Adrenal gland (tissue), 12 donors: Measurements from ENCODE around the gene WBP4. TPM values are rescaled to one million over a fixed set of nuclear protein-coding genes. Genes with fewer than 3 reads are reported as not detected.

ENCODE experiments used
- DNase-seq, 7 donors: peaks; one replicate each; pipeline ENCODE4 v3.0.0-alpha.2; 2019 to 2020
- H3K27ac ChIP-seq, 5 donors: fragments of 200-600 bp; sonication (generic) in 4 of 5; 1 replicate in 3 of 5; 2 replicates in 2 of 5; pipeline versions ENCODE4 v1.5.1 to v1.8.0; 2016 to 2020; ENCODE audit warnings: mild to moderate bottlenecking in 1 of 5
- H3K27me3 ChIP-seq: fragments of 200-600 bp; 2 replicates; pipeline ENCODE4 v1.8.0; 2021
- H3K36me3 ChIP-seq, 2 donors: fragments of 200-600 bp; replicated peaks in 1 of 2; 1 replicate in 1 of 2; 2 replicates in 1 of 2; pipeline versions ENCODE4 v1.5.1 to v1.8.0; 2018 to 2022
- H3K4me1 ChIP-seq, 2 donors: fragments of 200-600 bp; replicated peaks in 1 of 2; 1 replicate in 1 of 2; 2 replicates in 1 of 2; pipeline versions ENCODE4 v1.5.1 to v1.8.0; 2018 to 2021
- H3K4me3 ChIP-seq, 4 donors: fragments of 200-600 bp; sonication (generic) in 3 of 4; one replicate each; pipeline ENCODE4 v1.5.1; 2016 to 2018
- H3K9me3 ChIP-seq, 3 donors: fragments of 200-600 bp; sonication (generic) in 1 of 3; replicated peaks in 1 of 3; 1 replicate in 2 of 3; 2 replicates in 1 of 3; pipeline versions ENCODE4 v1.5.1 to v1.8.0; 2016 to 2021
- POLR2A ChIP-seq, 2 donors: fragments of 450-650 bp; IDR thresholded peaks; one replicate each; pipeline ENCODE4 v1.6.1; 2017; ENCODE audit warnings: antibody characterized with exemption in 2 of 2, mild to moderate bottlenecking in 2 of 2, moderate library complexity in 1 of 2
- WGBS, 4 donors: extraction: QIAGEN DNeasy Blood & Tissue Kit in 2 of 4; methylation state at CpG; one replicate each; pipeline versions ENCODE4 v1.1.5 to v1.1.7; 2013 to 2017; 5-methylcytosine and 5-hydroxymethylcytosine counted together
- intact Hi-C, 2 donors: fragments of 100-400 bp; cut with DNase I; formaldehyde crosslinking; loops; one replicate each; pipeline versions ENCODE4 v1.14.1 to v1.15.0; 2022 to 2023
- polyA plus RNA-seq, 3 donors: library from polyadenylated mRNA; stranded (reverse); fragments of 200-250 nt in 2 of 3; fragments of 350-450 nt in 1 of 3; fragmentation: Illumina TruSeq in 1 of 3; extraction: RNeasy Lipid Tissue Mini Kit (QIAGEN cat#74804) in 1 of 3; gene quantifications; one replicate each; pipeline ENCODE4 v1.2.3, GENCODE V29; 2013 to 2014
- total RNA-seq, 9 donors: library from RNA; depleted of rRNA in 4 of 9; stranded (reverse); fragments of >200 nt in 4 of 9; fragments of 120-200 nt in 1 of 9; fragmentation: NEBNext Ultra II Directional in 1 of 9; extraction: Animal tissue kit (Norgen Biotek cat#: 25700) in 1 of 9; gene quantifications; one replicate each; pipeline versions ENCODE4 v1.1.0 to v1.2.4, GENCODE V29; 2013 to 2023
- TF ChIP-seq, protein P1 (sequence below), 6 experiments: fragments of 450-650 bp in 4 of 6; fragments of 200-600 bp in 2 of 6; sonication (generic) in 1 of 6; IDR thresholded peaks; 1 replicate in 5 of 6; 2 replicates in 1 of 6; pipeline versions ENCODE4 v1.5.1 to v1.8.0; 2016 to 2021; ENCODE audit warnings: antibody characterized with exemption in 6 of 6, mild to moderate bottlenecking in 2 of 6, moderate library complexity in 1 of 6
- donor health status: healthy with polysubstance abuse.
- donor health status: Bipolar disorder and iron deficiency.
- donor health status: DM: yes; HTN: yes; CAD: no.
- donor health status: DM: no; HTN: no; CAD: no.
- donor health status: DM: no; HTN: no; CAD: no.
- donor health status: DM: yes; HTN: yes; CAD: no.

WBP4 gene
- total and polyA plus RNA-seq, 12 donors: 8.1 to 28.5 (median 13.4) TPM

- peaks cover 9 to 39% of the 10 kb centered on the region in 2 donors for H3K4me1 ChIP-seq
- no peak for DNase-seq
- no peaks in the 10 kb centered on the region for H3K36me3 ChIP-seq
- H3K27me3 ChIP-seq: no peaks in the 10 kb centered on the region
- TF ChIP-seq POLR2A (IDR thresholded peaks at IDR 0.05): no peak
- TF ChIP-seq, protein P1, sequence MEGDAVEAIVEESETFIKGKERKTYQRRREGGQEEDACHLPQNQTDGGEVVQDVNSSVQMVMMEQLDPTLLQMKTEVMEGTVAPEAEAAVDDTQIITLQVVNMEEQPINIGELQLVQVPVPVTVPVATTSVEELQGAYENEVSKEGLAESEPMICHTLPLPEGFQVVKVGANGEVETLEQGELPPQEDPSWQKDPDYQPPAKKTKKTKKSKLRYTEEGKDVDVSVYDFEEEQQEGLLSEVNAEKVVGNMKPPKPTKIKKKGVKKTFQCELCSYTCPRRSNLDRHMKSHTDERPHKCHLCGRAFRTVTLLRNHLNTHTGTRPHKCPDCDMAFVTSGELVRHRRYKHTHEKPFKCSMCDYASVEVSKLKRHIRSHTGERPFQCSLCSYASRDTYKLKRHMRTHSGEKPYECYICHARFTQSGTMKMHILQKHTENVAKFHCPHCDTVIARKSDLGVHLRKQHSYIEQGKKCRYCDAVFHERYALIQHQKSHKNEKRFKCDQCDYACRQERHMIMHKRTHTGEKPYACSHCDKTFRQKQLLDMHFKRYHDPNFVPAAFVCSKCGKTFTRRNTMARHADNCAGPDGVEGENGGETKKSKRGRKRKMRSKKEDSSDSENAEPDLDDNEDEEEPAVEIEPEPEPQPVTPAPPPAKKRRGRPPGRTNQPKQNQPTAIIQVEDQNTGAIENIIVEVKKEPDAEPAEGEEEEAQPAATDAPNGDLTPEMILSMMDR (IDR thresholded peaks at IDR 0.05): no peak
- no peak overlapping the region for H3K27ac ChIP-seq
- no peaks in the 10 kb centered on the region for H3K9me3 ChIP-seq
- intact Hi-C loops: loop anchor here in 1 of 2 donors (5.0 kb wide), 1 partner anchor 36 kb away; no protein-coding TSS in a partner anchor
- no peak overlapping the region for H3K4me3 ChIP-seq
- WGBS, 4 donors: 81 to 85% (median 81%) methylated on average over 6 of the region's 6 CpGs
These were observed 45.4 kb upstream of the WBP4 start for GRCh38 chr13:41015920-41016319.

DNA sequence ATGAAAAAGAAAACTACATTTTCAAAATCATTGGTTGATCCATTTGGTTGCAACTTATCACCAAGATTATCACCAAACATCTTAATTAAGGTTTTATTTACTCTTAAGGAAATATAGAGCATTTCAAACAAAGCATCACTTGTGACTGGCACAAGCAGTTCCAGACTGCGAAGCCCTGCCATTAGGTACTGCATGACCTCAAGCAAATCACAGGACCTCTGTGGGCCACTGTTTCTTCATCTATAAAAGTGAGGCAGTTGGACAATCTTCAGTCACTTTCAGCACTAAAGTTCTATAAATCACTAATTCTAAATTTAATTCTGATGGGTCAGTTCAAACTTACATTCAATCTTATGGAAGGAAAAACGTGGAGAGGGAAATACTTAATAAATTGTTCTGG lies 44.1 kb upstream of the WBP4 start:
- peaks cover 9 to 37% of the 10 kb centered on the region in 2 donors for H3K4me1 ChIP-seq
- H3K9me3 ChIP-seq: no peaks in the 10 kb centered on the region
- peak in 2 of 7 donors; percentile 18 to 32 for DNase-seq
- peak overlapping the region in 2 of 5 donors; percentile 21 to 73 for H3K27ac ChIP-seq
- H3K4me3 ChIP-seq: peak overlapping the region in 1 of 4 donors; percentile 20
- intact Hi-C loops: loop anchor here in 1 of 2 donors (5.0 kb wide), 1 partner anchor 35 kb away; no protein-coding TSS in a partner anchor
- no peak for TF ChIP-seq POLR2A (IDR thresholded peaks at IDR 0.05)
- TF ChIP-seq, protein P1 (IDR thresholded peaks at IDR 0.05): no peak
- H3K27me3 ChIP-seq: no peaks in the 10 kb centered on the region
- 71 to 80% (median 74%) methylated on average over 2 of the region's 2 CpGs for WGBS, 4 donors
- no peaks in the 10 kb centered on the region for H3K36me3 ChIP-seq

DNA sequence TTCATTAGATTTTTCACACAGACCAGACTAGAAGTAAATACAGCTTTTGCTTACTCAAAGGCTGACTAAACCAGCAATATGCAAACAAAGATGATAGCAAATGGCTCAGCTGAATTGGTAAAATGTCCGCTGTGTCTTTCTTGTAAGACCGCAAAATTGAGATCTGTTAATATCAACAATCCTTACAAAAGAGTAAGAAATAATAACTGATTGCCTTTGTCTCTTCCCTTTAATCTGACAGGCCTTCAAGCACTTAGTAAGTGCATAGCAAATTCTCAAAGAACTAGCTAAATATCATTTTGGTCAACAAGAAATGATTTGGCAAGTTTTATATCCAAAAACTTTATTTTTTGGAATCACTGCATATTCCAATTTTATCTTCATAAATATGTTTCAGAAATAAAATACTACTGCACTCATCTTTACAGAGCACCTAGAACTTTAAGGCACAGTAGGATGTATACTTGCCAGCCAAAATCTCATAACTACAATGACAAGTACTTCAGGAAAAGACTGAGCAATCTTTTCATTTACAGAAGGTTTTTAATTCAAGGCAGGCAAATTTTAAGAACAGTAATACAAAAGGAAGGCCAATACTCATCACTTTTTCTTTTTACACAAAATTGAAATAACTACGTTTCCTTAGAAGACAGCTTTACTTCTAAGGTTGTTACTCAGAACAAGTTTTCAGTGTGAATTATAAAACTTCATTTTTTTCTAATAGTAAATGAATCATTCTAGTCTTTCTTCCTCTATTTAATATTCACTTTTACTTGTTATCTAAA lies 43.3 kb upstream of the WBP4 start:
- Histone ChIP-seq H3K27ac (peak overlapping the region in 3 of 5 donors; percentile 32 to 73 (median 46)), H3K9me3 (no peaks in the 10 kb centered on the region), H3K36me3 (no peaks in the 10 kb centered on the region), H3K4me3 (peak overlapping the region in 1 of 4 donors; percentile 20), H3K27me3 (no peaks in the 10 kb centered on the region), H3K4me1 (peaks cover 9 to 37% of the 10 kb centered on the region in 2 donors)
- intact Hi-C loops: loop anchor here in 1 of 2 donors (5.0 kb wide), 1 partner anchor 34 kb away; no protein-coding TSS in a partner anchor
- 73 to 84% (median 81%) methylated on average over 3 of the region's 3 CpGs for WGBS, 4 donors
- DNase-seq: no peak
- TF ChIP-seq POLR2A (IDR thresholded peaks at IDR 0.05): no peak
- TF ChIP-seq, protein P1 (IDR thresholded peaks at IDR 0.05): no peak

GRCh38 chr13:41018602-41018948 lies 42.7 kb upstream of the WBP4 start:
- intact Hi-C loops: loop anchor here in 1 of 2 donors (5.0 kb wide), 1 partner anchor 34 kb away; no protein-coding TSS in a partner anchor
- WGBS, 4 donors: 75 to 80% (median 78%) methylated on average over 1 of the region's 1 CpG
- peak overlapping the region in 1 of 4 donors; percentile 20 for H3K4me3 ChIP-seq
- no peaks in the 10 kb centered on the region for H3K9me3 ChIP-seq
- peaks cover 9 to 37% of the 10 kb centered on the region in 2 donors for H3K4me1 ChIP-seq
- no peaks in the 10 kb centered on the region for H3K36me3 ChIP-seq
- TF ChIP-seq, protein P1 (IDR thresholded peaks at IDR 0.05): no peak
- no peak for TF ChIP-seq POLR2A (IDR thresholded peaks at IDR 0.05)
- H3K27me3 ChIP-seq: no peaks in the 10 kb centered on the region
- no peak for DNase-seq
- peak overlapping the region in 4 of 5 donors; percentile 32 to 73 (median 56) for H3K27ac ChIP-seq
